Activated CD8-positive, alpha-beta memory T cell treated with anti-CD3 and anti-CD28 coated beads for 1 hour (primary cell): ENCODE data around the gene ZNF76.

Experiments used
- DNase-seq, 2 donors: peaks; one replicate each; pipeline ENCODE4 v3.0.0-alpha.2; 2020; ENCODE audit warnings: low read depth in 1 of 2; ENCODE audit errors: extremely low read depth in 1 of 2

The ZNF76 gene

GRCh38 chr6:35236223-35236622, 23.3 kb upstream of the ZNF76 start:
- no peak for DNase-seq

- DNase-seq = no peak
Observed at GRCh38 chr6:35237476-35237875, 22.1 kb upstream of the ZNF76 start.

GRCh38 chr6:35238843-35239289, 20.7 kb upstream of the ZNF76 start:
- no peak for DNase-seq

GRCh38 chr6:35239581-35239980, 20.0 kb upstream of the ZNF76 start:
- DNase-seq = no peak

GRCh38 chr6:35240838-35241801, 18.4 kb upstream of the ZNF76 start:
- peak; percentile 37 to 58 for DNase-seq

- DNase-seq = no peak
Observed at GRCh38 chr6:35242486-35242885, 17.0 kb upstream of the ZNF76 start.

GRCh38 chr6:35242906-35243305, 16.6 kb upstream of the ZNF76 start:
- no peak for DNase-seq

GRCh38 chr6:35243386-35243958, 16.1 kb upstream of the ZNF76 start:
- DNase-seq = no peak

GRCh38 chr6:35244551-35244950, 15.0 kb upstream of the ZNF76 start:
- DNase-seq = no peak

- DNase-seq = no peak
Observed at GRCh38 chr6:35247642-35248231, 11.8 kb upstream of the ZNF76 start.

- no peak for DNase-seq
Observed at GRCh38 chr6:35248300-35248699, 11.2 kb upstream of the ZNF76 start.

GRCh38 chr6:35248965-35249364, 10.6 kb upstream of the ZNF76 start:
- no peak for DNase-seq

GRCh38 chr6:35251949-35252348, 7.6 kb upstream of the ZNF76 start:
- no peak for DNase-seq

- DNase-seq = no peak
Observed at GRCh38 chr6:35253249-35253648, 6.3 kb upstream of the ZNF76 start.

- no peak for DNase-seq
Observed at GRCh38 chr6:35258336-35258735, 1.2 kb upstream of the ZNF76 start.

GRCh38 chr6:35258858-35259193, 709 bp upstream of the ZNF76 start:
- DNase-seq = no peak

- DNase-seq = peak; percentile 62 to 64
Observed at GRCh38 chr6:35259948-35260590, 534 bp downstream of the ZNF76 start.

GRCh38 chr6:35260591-35261570, 1.3 kb downstream of the ZNF76 start:
- DNase-seq = no peak

- DNase-seq = no peak
Observed at GRCh38 chr6:35262596-35262995, 3.1 kb downstream of the ZNF76 start.

- DNase-seq = no peak
Observed at GRCh38 chr6:35264550-35265274, 5.2 kb downstream of the ZNF76 start.
